Nephron (organoid): ENCODE results near the gene CSTB.

Experiments used
- H3K27ac Mint-ChIP-seq, 3 experiments: 2 replicates each; pipeline ENCODE4 v1.8.0; 2020; ENCODE audit warnings: mixed read lengths in 3 of 3, mild to moderate bottlenecking in 2 of 3, moderate library complexity in 1 of 3
- H3K27me3 Mint-ChIP-seq: 2 replicates; pipeline ENCODE4 v1.8.0; 2021; ENCODE audit warnings: low read depth, mild to moderate bottlenecking, moderate library complexity, mixed read lengths
- H3K36me3 Mint-ChIP-seq: 2 replicates; pipeline ENCODE4 v1.8.0; 2020; ENCODE audit warnings: low read depth, mixed read lengths
- H3K4me1 Mint-ChIP-seq: 2 replicates; pipeline ENCODE4 v1.8.0; 2020; ENCODE audit warnings: mixed read lengths
- H3K4me3 Mint-ChIP-seq, 3 experiments: 2 replicates each; pipeline ENCODE4 v1.8.0; 2020; ENCODE audit warnings: mild to moderate bottlenecking in 3 of 3, mixed read lengths in 3 of 3, moderate library complexity in 2 of 3
- H3K9me3 Mint-ChIP-seq: 2 replicates; pipeline ENCODE4 v1.8.0; 2020; ENCODE audit warnings: mixed read lengths
- TF ChIP-seq, protein P1 (sequence below), 3 experiments: fragments of 200-600 bp; sonication (generic); IDR thresholded peaks; one replicate each; pipeline ENCODE4 v1.5.0; 2021; ENCODE audit warnings: antibody characterized with exemption in 3 of 3; ENCODE audit not compliant: unreplicated experiment in 3 of 3

The CSTB gene

DNA sequence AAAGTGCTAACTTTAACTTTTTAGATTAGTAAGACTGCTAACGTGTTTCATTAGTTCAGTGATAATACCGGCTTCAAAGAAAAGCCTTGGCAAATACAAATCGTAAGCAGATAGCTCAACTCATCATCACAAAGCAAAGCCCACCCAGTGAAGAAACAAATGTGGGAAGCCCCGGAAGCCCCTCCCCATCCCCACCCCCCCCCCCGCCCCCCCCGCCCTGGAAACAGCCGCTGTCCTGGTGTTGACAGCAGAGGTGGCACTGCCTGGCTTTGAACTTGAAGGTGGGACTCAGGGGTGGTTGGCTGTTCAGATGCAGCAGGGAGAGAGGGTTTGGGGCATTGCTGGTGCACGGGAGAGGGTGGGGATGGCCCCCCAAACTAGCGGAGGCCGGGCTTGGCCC, 43.0 kb downstream of the CSTB start:
- Mint-ChIP-seq H3K27me3 (peaks cover 8% of the 10 kb centered on the region), H3K27ac (peak overlapping the region in 1 of 3 experiments; percentile 54), H3K4me3 (no peak overlapping the region), H3K9me3 (no peaks in the 10 kb centered on the region), H3K36me3 (no peaks in the 10 kb centered on the region), H3K4me1 (peaks cover 51% of the 10 kb centered on the region)
- TF ChIP-seq, protein P1, sequence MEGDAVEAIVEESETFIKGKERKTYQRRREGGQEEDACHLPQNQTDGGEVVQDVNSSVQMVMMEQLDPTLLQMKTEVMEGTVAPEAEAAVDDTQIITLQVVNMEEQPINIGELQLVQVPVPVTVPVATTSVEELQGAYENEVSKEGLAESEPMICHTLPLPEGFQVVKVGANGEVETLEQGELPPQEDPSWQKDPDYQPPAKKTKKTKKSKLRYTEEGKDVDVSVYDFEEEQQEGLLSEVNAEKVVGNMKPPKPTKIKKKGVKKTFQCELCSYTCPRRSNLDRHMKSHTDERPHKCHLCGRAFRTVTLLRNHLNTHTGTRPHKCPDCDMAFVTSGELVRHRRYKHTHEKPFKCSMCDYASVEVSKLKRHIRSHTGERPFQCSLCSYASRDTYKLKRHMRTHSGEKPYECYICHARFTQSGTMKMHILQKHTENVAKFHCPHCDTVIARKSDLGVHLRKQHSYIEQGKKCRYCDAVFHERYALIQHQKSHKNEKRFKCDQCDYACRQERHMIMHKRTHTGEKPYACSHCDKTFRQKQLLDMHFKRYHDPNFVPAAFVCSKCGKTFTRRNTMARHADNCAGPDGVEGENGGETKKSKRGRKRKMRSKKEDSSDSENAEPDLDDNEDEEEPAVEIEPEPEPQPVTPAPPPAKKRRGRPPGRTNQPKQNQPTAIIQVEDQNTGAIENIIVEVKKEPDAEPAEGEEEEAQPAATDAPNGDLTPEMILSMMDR (IDR thresholded peaks at IDR 0.05; ENCODE audit: unreplicated experiment in 3 of 3), result no peak

DNA sequence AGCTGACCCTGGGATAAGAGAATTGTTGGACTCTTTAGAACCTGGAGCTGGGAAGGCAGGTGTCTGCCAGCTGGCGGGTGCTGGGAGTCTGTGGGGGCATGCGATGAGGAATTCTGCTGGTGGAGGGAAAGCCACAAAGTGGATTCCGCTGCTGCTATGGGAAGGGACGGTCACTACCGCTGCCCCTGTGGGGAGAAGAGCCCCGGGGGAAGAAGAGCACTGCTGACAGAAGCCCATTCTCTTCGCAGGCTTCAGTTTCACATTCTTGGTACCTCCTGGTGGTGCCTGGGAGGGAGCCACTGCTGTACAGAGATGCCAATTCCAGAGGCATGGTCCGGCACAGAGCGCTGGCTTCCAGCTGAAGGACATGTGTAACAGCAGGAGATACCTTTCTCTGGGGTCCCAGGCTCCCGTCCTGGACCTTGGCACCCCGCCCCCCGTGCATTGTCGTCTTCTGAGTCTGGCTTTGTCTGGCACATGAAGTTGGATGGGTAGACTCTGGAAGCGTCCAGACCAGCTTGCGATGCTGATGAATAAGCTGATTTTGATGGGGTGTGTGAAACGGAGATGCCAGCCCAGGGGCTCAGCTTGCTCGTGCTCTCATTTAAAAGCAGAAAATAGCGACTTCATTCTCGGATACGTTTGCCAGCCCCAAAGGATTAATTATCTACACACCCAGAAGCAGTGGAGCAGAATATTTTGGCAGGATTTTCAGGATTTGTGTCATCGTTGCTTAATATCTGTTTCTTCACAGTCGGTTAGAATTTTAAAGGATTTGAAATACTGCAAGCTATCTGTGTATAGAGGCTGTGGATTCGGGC, 44.0 kb downstream of the CSTB start:
- peaks cover 54% of the 10 kb centered on the region for H3K4me1 Mint-ChIP-seq
- H3K27ac Mint-ChIP-seq, result peak overlapping the region; percentile 85 to 95 (median 89)
- TF ChIP-seq, protein P1 (IDR thresholded peaks at IDR 0.05; ENCODE audit: unreplicated experiment in 3 of 3), result no peak
- H3K36me3 Mint-ChIP-seq, result no peaks in the 10 kb centered on the region
- H3K27me3 Mint-ChIP-seq, result peaks cover 8% of the 10 kb centered on the region
- no peaks in the 10 kb centered on the region for H3K9me3 Mint-ChIP-seq
- H3K4me3 Mint-ChIP-seq, result peak overlapping the region in 2 of 3 experiments; percentile 61

DNA sequence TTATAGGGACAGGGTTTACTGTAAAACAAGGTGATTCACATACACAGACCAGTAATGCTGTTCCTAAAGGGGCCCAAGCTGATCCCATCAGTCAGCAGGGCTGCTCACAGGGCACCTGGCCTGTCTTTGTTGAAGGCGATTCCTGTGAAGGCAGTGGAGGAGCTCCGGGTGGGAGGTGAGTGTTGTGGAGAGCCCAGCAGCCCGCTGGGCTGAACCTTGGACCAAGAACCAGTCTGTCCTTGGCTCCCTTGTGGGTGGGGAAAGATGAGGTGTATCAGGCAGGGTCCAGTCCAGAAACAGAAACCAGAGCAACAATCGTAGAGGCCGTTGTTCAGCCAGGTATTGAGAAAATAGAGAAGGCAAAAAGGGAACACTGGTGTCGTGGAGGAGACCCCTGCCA, 44.6 kb downstream of the CSTB start:
- H3K9me3 Mint-ChIP-seq, result no peaks in the 10 kb centered on the region
- H3K36me3 Mint-ChIP-seq, result no peaks in the 10 kb centered on the region
- TF ChIP-seq, protein P1 (IDR thresholded peaks at IDR 0.05; ENCODE audit: unreplicated experiment in 3 of 3), result no peak
- peaks cover 8% of the 10 kb centered on the region for H3K27me3 Mint-ChIP-seq
- H3K4me3 Mint-ChIP-seq, result peak overlapping the region; percentile 49 to 73 (median 64)
- peaks cover 61% of the 10 kb centered on the region for H3K4me1 Mint-ChIP-seq
- peak overlapping the region; percentile 85 to 95 (median 89) for H3K27ac Mint-ChIP-seq

DNA sequence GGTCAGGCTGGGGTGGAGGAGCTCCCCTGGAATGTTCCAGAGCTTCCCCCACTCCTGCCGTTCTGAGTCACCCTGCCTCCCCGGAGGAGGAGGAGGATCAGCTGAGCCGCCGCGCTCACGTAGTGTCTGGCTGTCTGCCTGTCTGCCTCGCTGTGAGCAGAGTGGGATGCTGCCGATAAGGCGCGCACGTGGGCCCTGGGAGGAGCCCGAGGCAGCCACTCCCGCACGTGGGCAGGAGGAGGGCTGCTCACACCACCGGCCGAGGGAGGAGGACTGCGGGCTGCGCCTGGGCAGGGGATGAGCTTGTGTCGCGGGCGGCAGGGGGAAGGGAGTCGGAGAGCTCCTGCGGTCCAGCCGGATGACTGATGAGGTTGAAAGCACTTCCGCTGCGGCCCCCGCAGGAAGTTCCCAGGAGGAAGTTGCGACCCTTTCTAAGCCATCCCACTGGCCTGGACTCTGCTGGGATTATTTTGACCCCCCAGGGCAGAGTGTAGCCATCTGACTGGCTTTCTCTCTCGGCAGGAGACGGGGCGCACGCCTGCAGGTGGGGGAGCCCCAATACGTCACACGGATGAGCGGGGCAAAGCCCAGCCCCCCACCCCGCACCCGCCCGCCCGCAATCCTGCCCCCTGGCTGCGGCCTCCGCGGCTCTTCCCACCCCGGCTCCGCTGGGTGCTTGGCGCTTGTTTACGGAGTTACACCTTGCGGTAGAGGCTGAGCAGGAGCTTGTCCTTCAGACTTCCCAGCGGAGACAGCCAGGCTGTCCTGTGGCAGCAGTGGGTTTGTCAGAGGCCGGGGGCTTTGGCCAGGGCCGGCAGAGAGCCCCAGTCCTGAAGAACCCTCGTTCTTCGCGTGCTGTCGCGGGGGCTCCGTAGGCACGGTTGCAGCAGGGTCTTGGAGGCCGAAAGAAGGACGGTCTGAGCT, 47.4 kb downstream of the CSTB start:
- peak overlapping the region; percentile 83 to 94 (median 93) for H3K4me3 Mint-ChIP-seq
- TF ChIP-seq, protein P1 (IDR thresholded peaks at IDR 0.05; ENCODE audit: unreplicated experiment in 3 of 3), result peak; percentile 48 to 64 (median 51)
- peak overlapping the region; percentile 93 to 98 (median 96) for H3K27ac Mint-ChIP-seq

DNA sequence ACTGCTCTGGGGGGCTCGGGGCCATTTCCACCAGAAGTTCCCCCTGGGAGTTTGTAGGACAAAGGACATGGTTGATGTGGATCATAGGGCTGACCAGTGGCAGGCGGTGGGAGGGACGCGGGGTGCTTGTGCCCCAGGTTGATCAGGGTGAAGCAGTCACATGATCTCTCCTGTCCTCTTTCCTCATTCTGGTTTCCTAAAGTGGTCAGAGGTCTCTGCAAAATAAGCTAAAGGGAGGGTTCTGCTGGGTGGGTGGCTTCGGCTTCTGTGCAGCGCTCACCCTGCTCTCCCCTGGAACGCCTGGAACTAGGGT, 48.0 kb downstream of the CSTB start:
- peaks cover 4% of the 10 kb centered on the region for H3K27me3 Mint-ChIP-seq
- peak overlapping the region; percentile 93 to 98 (median 96) for H3K27ac Mint-ChIP-seq
- TF ChIP-seq, protein P1 (IDR thresholded peaks at IDR 0.05; ENCODE audit: unreplicated experiment in 3 of 3), result no peak

More for the DNA sequence above, 47.4 kb downstream of the CSTB start:
- Mint-ChIP-seq H3K9me3 (no peaks in the 10 kb centered on the region), H3K27me3 (peaks cover 4% of the 10 kb centered on the region), H3K4me1 (peaks cover 56% of the 10 kb centered on the region), H3K36me3 (no peaks in the 10 kb centered on the region)

More for the DNA sequence above, 48.0 kb downstream of the CSTB start:
- Mint-ChIP-seq H3K9me3 (no peaks in the 10 kb centered on the region), H3K36me3 (no peaks in the 10 kb centered on the region), H3K4me3 (peak overlapping the region; percentile 83 to 94 (median 93)), H3K4me1 (peaks cover 50% of the 10 kb centered on the region)
